ENCODE results near the gene RPL41.

RPL41 gene

DNA sequence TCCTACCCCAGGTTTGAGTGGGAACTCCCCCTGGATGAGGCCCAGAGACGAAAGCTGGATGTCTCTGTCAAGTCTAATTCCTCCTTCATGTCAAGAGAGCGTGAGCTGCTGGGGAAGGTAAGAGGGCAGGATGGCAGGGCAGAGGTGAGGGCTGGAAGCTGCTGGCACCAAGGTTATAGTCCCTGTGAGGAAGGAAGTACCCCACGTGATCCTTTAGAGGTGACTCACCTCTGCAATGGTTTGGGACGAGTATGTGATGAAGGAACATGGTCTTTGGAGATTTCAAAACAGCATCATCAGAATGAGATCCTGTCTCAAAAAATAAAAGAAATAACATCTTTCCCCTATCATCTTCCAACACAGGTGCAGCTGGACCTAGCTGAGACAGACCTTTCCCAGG lies 26.8 kb downstream of the RPL41 start:
- Histone ChIP-seq H2BK5ac (ENCODE audit: low read length) (no peak overlapping the region), H3K27me3 (ENCODE audit: insufficient read depth, low read length, poor library complexity) (no peaks in the 10 kb centered on the region), H3K9ac (ENCODE audit: low read length) (no peak overlapping the region), H3K18ac (ENCODE audit: low read length) (no peak overlapping the region), H2BK120ac (ENCODE audit: low read depth, low read length) (no peak overlapping the region), H3K4me2 (ENCODE audit: low read length) (no peak overlapping the region), H3K79me1 (ENCODE audit: low read length) (no peaks in the 10 kb centered on the region), H3K79me2 (ENCODE audit: control insufficient read depth, insufficient read depth, low read length) (no peaks in the 10 kb centered on the region), H3K4me1 (ENCODE audit: control insufficient read depth, low read depth, low read length) (no peaks in the 10 kb centered on the region), H4K8ac (ENCODE audit: low read depth, low read length) (no peak overlapping the region), H3K36me3 (ENCODE audit: control insufficient read depth, insufficient read depth, low read length) (peaks cover 18% of the 10 kb centered on the region), H3K27ac (ENCODE audit: low read depth, low read length) (no peak overlapping the region), H3K4me3 (ENCODE audit: low read length) (no peak overlapping the region), H2AK5ac (ENCODE audit: low read length) (no peak overlapping the region), H3K23ac (ENCODE audit: low read length) (no peak overlapping the region), H4K5ac (ENCODE audit: low read length) (no peak overlapping the region), H3K4ac (ENCODE audit: low read depth, low read length) (no peak overlapping the region), H3K56ac (ENCODE audit: low read length) (no peak overlapping the region), H2BK15ac (replicated peaks; ENCODE audit: low read depth) (no peak overlapping the region)
- no peak for DNase-seq
- no CpG with 5 or more reads among the region's 4 CpGs for WGBS (ENCODE audit: extremely low coverage, insufficient coverage, low lambda C conversion rate)

DNA sequence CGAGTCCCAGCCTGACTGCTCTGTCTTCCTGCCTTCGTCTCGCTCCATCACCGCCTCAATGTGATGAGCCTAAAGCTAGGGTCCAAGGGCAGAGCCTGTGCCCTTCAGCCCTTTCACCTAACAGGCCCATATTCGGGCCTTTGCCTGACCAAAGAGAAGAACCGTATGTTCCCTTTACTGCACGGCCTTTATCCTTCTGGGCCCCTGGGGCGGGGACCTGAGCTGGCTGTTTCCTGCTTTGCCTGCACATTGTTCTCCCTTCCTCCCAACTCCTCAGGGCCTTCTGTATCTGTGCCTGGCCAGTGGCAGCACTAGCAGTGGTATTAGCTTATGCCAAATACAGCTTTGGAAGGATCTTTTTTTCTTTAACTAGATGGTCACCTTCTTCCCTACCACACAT lies 27.4 kb downstream of the RPL41 start:
- no peak overlapping the region for H3K4me2 ChIP-seq (ENCODE audit: low read length)
- no peaks in the 10 kb centered on the region for H3K27me3 ChIP-seq (ENCODE audit: insufficient read depth, low read length, poor library complexity)

DNA sequence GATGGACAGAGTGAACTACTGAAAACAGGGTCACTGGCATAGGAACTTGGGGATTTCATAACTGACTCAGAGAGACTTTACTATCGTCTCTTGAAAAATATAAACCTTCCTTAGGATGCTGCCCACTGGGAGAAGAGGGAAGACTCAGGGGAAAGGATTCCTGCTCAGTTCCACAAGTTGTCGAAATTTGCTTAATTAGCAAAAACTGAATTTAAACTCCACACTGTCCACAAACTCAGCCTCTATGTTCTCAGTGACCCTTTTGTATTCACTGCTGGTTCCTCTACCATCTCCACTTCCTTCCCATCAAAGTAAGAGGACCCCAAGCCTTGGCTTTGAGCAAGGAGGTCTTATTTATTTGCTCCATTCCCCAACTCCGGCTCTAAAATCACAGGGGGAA lies 28.8 kb downstream of the RPL41 start:
- no peak for DNase-seq
- no peak overlapping the region for H3K9ac ChIP-seq (ENCODE audit: low read length)
- H4K8ac ChIP-seq (ENCODE audit: low read depth, low read length) = no peak overlapping the region
- WGBS (ENCODE audit: extremely low coverage, insufficient coverage, low lambda C conversion rate) = no CpG with 5 or more reads among the region's 3 CpGs
- H3K23ac ChIP-seq (ENCODE audit: low read length) = no peak overlapping the region
- H3K4ac ChIP-seq (ENCODE audit: low read depth, low read length) = no peak overlapping the region
- H2AK5ac ChIP-seq (ENCODE audit: low read length) = no peak overlapping the region
- no peak overlapping the region for H2BK5ac ChIP-seq (ENCODE audit: low read length)
- H3K4me2 ChIP-seq (ENCODE audit: low read length) = no peak overlapping the region
- no peak overlapping the region for H3K27ac ChIP-seq (ENCODE audit: low read depth, low read length)
- H4K5ac ChIP-seq (ENCODE audit: low read length) = no peak overlapping the region
- H3K4me3 ChIP-seq (ENCODE audit: low read length) = no peak overlapping the region
- no peak overlapping the region for H3K18ac ChIP-seq (ENCODE audit: low read length)
- no peaks in the 10 kb centered on the region for H3K4me1 ChIP-seq (ENCODE audit: control insufficient read depth, low read depth, low read length)
- H3K27me3 ChIP-seq (ENCODE audit: insufficient read depth, low read length, poor library complexity) = no peaks in the 10 kb centered on the region
- H3K79me1 ChIP-seq (ENCODE audit: low read length) = no peaks in the 10 kb centered on the region
- H2BK120ac ChIP-seq (ENCODE audit: low read depth, low read length) = no peak overlapping the region
- no peak overlapping the region for H2BK15ac ChIP-seq (replicated peaks; ENCODE audit: low read depth)
- H3K79me2 ChIP-seq (ENCODE audit: control insufficient read depth, insufficient read depth, low read length) = no peaks in the 10 kb centered on the region
- no peak overlapping the region for H3K56ac ChIP-seq (ENCODE audit: low read length)
- H3K36me3 ChIP-seq (ENCODE audit: control insufficient read depth, insufficient read depth, low read length) = peaks cover 11% of the 10 kb centered on the region

More for the DNA sequence above, 27.4 kb downstream of the RPL41 start:
- Histone ChIP-seq H3K4me1 (ENCODE audit: control insufficient read depth, low read depth, low read length) (no peaks in the 10 kb centered on the region), H3K79me2 (ENCODE audit: control insufficient read depth, insufficient read depth, low read length) (no peaks in the 10 kb centered on the region), H4K8ac (ENCODE audit: low read depth, low read length) (no peak overlapping the region), H4K5ac (ENCODE audit: low read length) (no peak overlapping the region), H3K36me3 (ENCODE audit: control insufficient read depth, insufficient read depth, low read length) (peaks cover 11% of the 10 kb centered on the region), H3K56ac (ENCODE audit: low read length) (no peak overlapping the region), H3K79me1 (ENCODE audit: low read length) (no peaks in the 10 kb centered on the region), H2BK5ac (ENCODE audit: low read length) (no peak overlapping the region), H3K4me3 (ENCODE audit: low read length) (no peak overlapping the region), H3K4ac (ENCODE audit: low read depth, low read length) (no peak overlapping the region), H2BK120ac (ENCODE audit: low read depth, low read length) (no peak overlapping the region), H2BK15ac (replicated peaks; ENCODE audit: low read depth) (no peak overlapping the region), H3K23ac (ENCODE audit: low read length) (no peak overlapping the region), H3K18ac (ENCODE audit: low read length) (no peak overlapping the region), H2AK5ac (ENCODE audit: low read length) (no peak overlapping the region), H3K27ac (ENCODE audit: low read depth, low read length) (no peak overlapping the region), H3K9ac (ENCODE audit: low read length) (no peak overlapping the region)
- WGBS (ENCODE audit: extremely low coverage, insufficient coverage, low lambda C conversion rate) = no CpG with 5 or more reads among the region's 8 CpGs
- DNase-seq = no peak

DNA sequence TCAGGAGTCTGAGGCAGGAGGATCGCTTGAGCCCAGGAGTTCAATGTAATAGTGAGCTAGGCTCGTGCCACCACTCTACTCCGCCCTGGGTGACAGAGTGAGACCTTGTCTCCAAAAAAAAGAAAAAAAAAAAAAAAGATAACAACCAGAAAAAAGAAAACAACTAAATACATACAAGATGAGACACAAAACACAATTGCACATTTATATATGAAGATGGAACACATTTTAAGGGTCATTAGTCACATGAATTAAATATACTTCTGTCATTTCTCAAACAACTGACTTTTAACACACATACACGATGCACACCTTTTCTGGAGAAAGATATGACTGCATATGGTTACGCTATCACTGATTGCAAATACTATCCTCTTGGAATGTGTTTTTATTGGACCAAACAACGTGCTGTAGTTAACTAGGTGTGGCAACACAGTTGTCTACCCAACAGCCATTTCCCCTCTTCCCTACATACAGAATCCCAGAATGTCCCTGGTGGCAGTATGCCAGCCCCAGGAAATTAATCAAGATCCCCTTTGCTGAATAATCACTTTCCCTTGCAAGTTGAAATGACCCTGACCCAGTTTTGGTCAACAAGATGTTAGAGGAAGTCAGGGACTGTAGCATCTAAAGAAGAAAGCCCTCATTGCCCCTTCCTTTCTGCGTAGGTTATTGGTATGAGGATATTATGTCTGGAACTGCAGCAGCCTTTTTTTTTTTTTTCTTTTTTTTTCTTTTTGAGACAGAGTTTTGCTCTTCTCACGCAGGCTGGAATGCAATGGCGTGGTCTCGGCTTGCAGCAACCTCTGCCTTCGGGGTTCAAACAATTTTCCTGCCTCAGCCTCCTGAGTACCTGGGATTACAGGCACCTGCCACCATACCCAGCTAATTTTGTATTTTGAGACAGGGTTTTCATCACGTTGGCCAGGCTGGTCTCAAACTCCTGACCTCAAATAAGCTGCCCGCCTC lies 30.3 kb downstream of the RPL41 start:
- no peak for DNase-seq

DNA sequence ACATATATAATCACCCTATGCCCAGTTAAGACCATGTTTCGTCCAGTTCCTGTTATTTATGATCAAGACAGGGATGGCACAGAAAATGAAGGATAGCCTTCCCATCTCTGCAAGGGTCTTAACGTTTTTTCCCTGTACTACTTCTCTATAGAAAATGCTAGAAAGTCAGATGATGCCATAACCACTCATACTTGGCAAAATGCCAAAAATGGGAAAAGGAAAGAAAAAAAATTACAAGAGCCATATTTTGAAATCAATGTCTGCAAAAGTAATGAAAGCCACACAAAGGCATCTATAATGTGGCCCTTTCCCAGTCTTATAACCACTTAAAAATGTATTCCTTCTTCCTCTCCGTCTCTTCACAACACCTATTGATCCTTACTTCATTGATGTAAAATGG lies 34.1 kb downstream of the RPL41 start:
- Histone ChIP-seq H2BK120ac (ENCODE audit: low read depth, low read length) (no peak overlapping the region), H3K4me2 (ENCODE audit: low read length) (no peak overlapping the region), H3K79me2 (ENCODE audit: control insufficient read depth, insufficient read depth, low read length) (peaks cover 3% of the 10 kb centered on the region), H2AK5ac (ENCODE audit: low read length) (no peak overlapping the region), H3K27me3 (ENCODE audit: insufficient read depth, low read length, poor library complexity) (no peaks in the 10 kb centered on the region), H3K23ac (ENCODE audit: low read length) (no peak overlapping the region), H3K36me3 (ENCODE audit: control insufficient read depth, insufficient read depth, low read length) (no peaks in the 10 kb centered on the region), H3K4me3 (ENCODE audit: low read length) (no peak overlapping the region), H3K79me1 (ENCODE audit: low read length) (peaks cover 4% of the 10 kb centered on the region), H3K56ac (ENCODE audit: low read length) (no peak overlapping the region), H3K9ac (ENCODE audit: low read length) (no peak overlapping the region), H2BK5ac (ENCODE audit: low read length) (no peak overlapping the region), H4K8ac (ENCODE audit: low read depth, low read length) (no peak overlapping the region), H4K5ac (ENCODE audit: low read length) (no peak overlapping the region), H3K27ac (ENCODE audit: low read depth, low read length) (no peak overlapping the region), H3K18ac (ENCODE audit: low read length) (no peak overlapping the region), H2BK15ac (replicated peaks; ENCODE audit: low read depth) (no peak overlapping the region), H3K4me1 (ENCODE audit: control insufficient read depth, low read depth, low read length) (peaks cover 5% of the 10 kb centered on the region), H3K4ac (ENCODE audit: low read depth, low read length) (no peak overlapping the region)
- WGBS (ENCODE audit: extremely low coverage, insufficient coverage, low lambda C conversion rate) = no CpG with 5 or more reads among the region's 3 CpGs
- no peak for DNase-seq

More for the DNA sequence above, 30.3 kb downstream of the RPL41 start:
- no peak overlapping the region for H3K56ac ChIP-seq (ENCODE audit: low read length)
- H2BK5ac ChIP-seq (ENCODE audit: low read length) = no peak overlapping the region
- no peaks in the 10 kb centered on the region for H3K79me1 ChIP-seq (ENCODE audit: low read length)
- no peak overlapping the region for H4K8ac ChIP-seq (ENCODE audit: low read depth, low read length)
- no peak overlapping the region for H3K4me3 ChIP-seq (ENCODE audit: low read length)
- no peak overlapping the region for H3K4me2 ChIP-seq (ENCODE audit: low read length)
- H3K9ac ChIP-seq (ENCODE audit: low read length) = no peak overlapping the region
- no peak overlapping the region for H2BK120ac ChIP-seq (ENCODE audit: low read depth, low read length)
- no peaks in the 10 kb centered on the region for H3K4me1 ChIP-seq (ENCODE audit: control insufficient read depth, low read depth, low read length)
- no peak overlapping the region for H3K4ac ChIP-seq (ENCODE audit: low read depth, low read length)
- H3K18ac ChIP-seq (ENCODE audit: low read length) = no peak overlapping the region
- H2BK15ac ChIP-seq (replicated peaks; ENCODE audit: low read depth) = no peak overlapping the region
- WGBS (ENCODE audit: extremely low coverage, insufficient coverage, low lambda C conversion rate) = no CpG with 5 or more reads among the region's 13 CpGs
- H3K36me3 ChIP-seq (ENCODE audit: control insufficient read depth, insufficient read depth, low read length) = peaks cover 11% of the 10 kb centered on the region
- H4K5ac ChIP-seq (ENCODE audit: low read length) = no peak overlapping the region
- H2AK5ac ChIP-seq (ENCODE audit: low read length) = no peak overlapping the region
- H3K27ac ChIP-seq (ENCODE audit: low read depth, low read length) = no peak overlapping the region
- no peaks in the 10 kb centered on the region for H3K79me2 ChIP-seq (ENCODE audit: control insufficient read depth, insufficient read depth, low read length)
- no peak overlapping the region for H3K23ac ChIP-seq (ENCODE audit: low read length)
- H3K27me3 ChIP-seq (ENCODE audit: insufficient read depth, low read length, poor library complexity) = no peaks in the 10 kb centered on the region

Measured in mesendoderm (in vitro differentiated cells).